ENCODE measurements around the gene USP54. TPM values are rescaled to one million over a fixed set of nuclear protein-coding genes. Genes with fewer than 3 reads are reported as not detected.

Gene USP54
- total RNA-seq, 3 donors from 2014 or later (not counting 1 experiment from before 2014, with no cell fraction given): 4.4 to 10.2 (median 5.5) TPM

- H3K4me3 Mint-ChIP-seq: no peak overlapping the region
- H3K9me3 ChIP-seq (ENCODE audit: control insufficient read depth, insufficient read depth, low read length): no peaks in the 10 kb centered on the region
- WGBS (ENCODE audit: insufficient coverage): 91% methylated on average over 4 of the region's 4 CpGs
- H3K27ac Mint-ChIP-seq: no peak overlapping the region
- no peaks in the 10 kb centered on the region for H3K27me3 Mint-ChIP-seq (ENCODE audit: low read depth in 2 of 2)
- H3K36me3 ChIP-seq (ENCODE audit: control insufficient read depth, insufficient read depth, low read length): no peaks in the 10 kb centered on the region
- ATAC-seq (no peak), DNase-seq (no peak)
- intact Hi-C loops (cut with micrococcal nuclease): no loop called here
- H3K27me3 ChIP-seq (ENCODE audit: control insufficient read depth, insufficient read depth, low read length): no peaks in the 10 kb centered on the region
- no peak overlapping the region for H3K4me3 ChIP-seq (ENCODE audit: low read length)
- H3K4me1 Mint-ChIP-seq: no peaks in the 10 kb centered on the region
- no peaks in the 10 kb centered on the region for H3K9me3 Mint-ChIP-seq
- H3K4me1 ChIP-seq (ENCODE audit: control insufficient read depth, insufficient read depth, low read length): no peaks in the 10 kb centered on the region
- no peak overlapping the region for H3K27ac ChIP-seq (ENCODE audit: low read length)
- H3K36me3 Mint-ChIP-seq: no peaks in the 10 kb centered on the region
- TF ChIP-seq, protein P1, sequence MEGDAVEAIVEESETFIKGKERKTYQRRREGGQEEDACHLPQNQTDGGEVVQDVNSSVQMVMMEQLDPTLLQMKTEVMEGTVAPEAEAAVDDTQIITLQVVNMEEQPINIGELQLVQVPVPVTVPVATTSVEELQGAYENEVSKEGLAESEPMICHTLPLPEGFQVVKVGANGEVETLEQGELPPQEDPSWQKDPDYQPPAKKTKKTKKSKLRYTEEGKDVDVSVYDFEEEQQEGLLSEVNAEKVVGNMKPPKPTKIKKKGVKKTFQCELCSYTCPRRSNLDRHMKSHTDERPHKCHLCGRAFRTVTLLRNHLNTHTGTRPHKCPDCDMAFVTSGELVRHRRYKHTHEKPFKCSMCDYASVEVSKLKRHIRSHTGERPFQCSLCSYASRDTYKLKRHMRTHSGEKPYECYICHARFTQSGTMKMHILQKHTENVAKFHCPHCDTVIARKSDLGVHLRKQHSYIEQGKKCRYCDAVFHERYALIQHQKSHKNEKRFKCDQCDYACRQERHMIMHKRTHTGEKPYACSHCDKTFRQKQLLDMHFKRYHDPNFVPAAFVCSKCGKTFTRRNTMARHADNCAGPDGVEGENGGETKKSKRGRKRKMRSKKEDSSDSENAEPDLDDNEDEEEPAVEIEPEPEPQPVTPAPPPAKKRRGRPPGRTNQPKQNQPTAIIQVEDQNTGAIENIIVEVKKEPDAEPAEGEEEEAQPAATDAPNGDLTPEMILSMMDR (IDR thresholded peaks at IDR 0.05): no peak
These were observed 73.8 kb downstream of the USP54 start for GRCh38 chr10:73517166-73517888.

DNA sequence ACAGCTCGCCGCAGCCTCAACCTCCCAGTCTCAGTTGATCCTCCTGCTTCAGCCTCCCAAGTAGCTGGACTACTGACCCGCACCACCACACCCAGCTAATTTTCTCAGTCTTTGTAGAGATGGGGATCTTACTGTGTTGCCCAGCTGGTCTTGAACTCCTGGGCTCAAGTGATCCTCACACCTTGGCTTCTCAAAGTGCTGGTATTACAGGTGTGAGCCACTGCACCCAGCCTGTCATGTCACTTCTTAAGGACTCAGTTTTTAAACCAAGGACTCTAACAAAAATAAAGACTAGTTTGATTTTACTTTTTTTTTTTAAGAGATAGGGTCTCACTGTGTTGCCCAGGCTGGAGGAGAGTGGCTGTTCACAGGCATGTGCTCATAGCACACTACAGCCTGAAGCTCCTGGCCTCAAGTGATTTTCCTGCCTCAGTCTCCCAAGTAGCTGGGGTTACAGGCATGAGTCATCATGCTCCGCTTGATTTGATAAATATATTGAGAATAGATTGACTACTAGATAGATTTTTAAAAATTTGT is 78.9 kb downstream of the USP54 start:
- no peaks in the 10 kb centered on the region for H3K27me3 Mint-ChIP-seq (ENCODE audit: low read depth in 2 of 2)
- Histone ChIP-seq H3K4me1 (ENCODE audit: control insufficient read depth, insufficient read depth, low read length) (peaks cover 6% of the 10 kb centered on the region), H3K4me3 (ENCODE audit: low read length) (no peak overlapping the region), H3K36me3 (ENCODE audit: control insufficient read depth, insufficient read depth, low read length) (no peaks in the 10 kb centered on the region), H3K27me3 (ENCODE audit: control insufficient read depth, insufficient read depth, low read length) (no peaks in the 10 kb centered on the region), H3K27ac (ENCODE audit: low read length) (no peak overlapping the region), H3K9me3 (ENCODE audit: control insufficient read depth, insufficient read depth, low read length) (no peaks in the 10 kb centered on the region)
- no peaks in the 10 kb centered on the region for H3K9me3 Mint-ChIP-seq
- intact Hi-C loops (cut with micrococcal nuclease): no loop called here
- no peaks in the 10 kb centered on the region for H3K4me1 Mint-ChIP-seq
- WGBS (ENCODE audit: insufficient coverage): 94% methylated on average over 2 of the region's 4 CpGs
- no peak for ATAC-seq
- TF ChIP-seq, protein P1 (IDR thresholded peaks at IDR 0.05): no peak
- H3K4me3 Mint-ChIP-seq: no peak overlapping the region
- no peak overlapping the region for H3K27ac Mint-ChIP-seq
- no peaks in the 10 kb centered on the region for H3K36me3 Mint-ChIP-seq
- DNase-seq: no peak

GRCh38 chr10:73509695-73510094 is 81.4 kb downstream of the USP54 start:
- Histone ChIP-seq H3K4me3 (ENCODE audit: low read length) (no peak overlapping the region), H3K4me1 (ENCODE audit: control insufficient read depth, insufficient read depth, low read length) (peaks cover 6% of the 10 kb centered on the region), H3K27ac (ENCODE audit: low read length) (no peak overlapping the region), H3K9me3 (ENCODE audit: control insufficient read depth, insufficient read depth, low read length) (no peaks in the 10 kb centered on the region), H3K36me3 (ENCODE audit: control insufficient read depth, insufficient read depth, low read length) (peaks cover 4% of the 10 kb centered on the region), H3K27me3 (ENCODE audit: control insufficient read depth, insufficient read depth, low read length) (no peaks in the 10 kb centered on the region)
- Mint-ChIP-seq H3K27ac (no peak overlapping the region), H3K36me3 (peaks cover 5% of the 10 kb centered on the region), H3K9me3 (no peaks in the 10 kb centered on the region), H3K4me1 (no peaks in the 10 kb centered on the region), H3K27me3 (ENCODE audit: low read depth in 2 of 2) (no peaks in the 10 kb centered on the region), H3K4me3 (no peak overlapping the region)
- TF ChIP-seq, protein P1 (IDR thresholded peaks at IDR 0.05): no peak
- ATAC-seq (peak in 1 of 3 donors; percentile 63), DNase-seq (peak in 1 of 2 donors; percentile 15)
- intact Hi-C loops (cut with micrococcal nuclease): no loop called here
- WGBS (ENCODE audit: insufficient coverage): 74% methylated on average over 5 of the region's 5 CpGs
